H1 (cell line): ENCODE measurements around the gene TLE5. TPM values are rescaled to one million over a fixed set of nuclear protein-coding genes. Genes with fewer than 3 reads are reported as not detected.

Experiments used
- SAP30 ChIP-seq: fragments of 300-600 bp; sonication (generic); IDR thresholded peaks from 2 replicates; pipeline ENCODE4 v1.7.1; 2012; ENCODE audit warnings: low read length, moderate library complexity, mild to moderate bottlenecking, inconsistent platforms; ENCODE audit not compliant: insufficient read depth, insufficient replicate concordance
- polyA plus RNA-seq, 7 experiments: library from polyadenylated mRNA; depleted of rRNA in 3 of 7; stranded (reverse) in 5 of 7; unstranded in 2 of 7; fragments of >200 nt in 5 of 7; fragments of 200-250 nt in 2 of 7; gene quantifications; 1 replicate in 5 of 7; 2 replicates in 1 of 7; 4 replicates in 1 of 7; pipeline versions ENCODE4 v1.2.1 to v1.2.3, GENCODE V29; 2011 to 2013; ENCODE audit warnings: missing spikeins in 2 of 7, mixed read lengths in 2 of 7
- total RNA-seq: library from RNA; stranded (reverse); fragmentation: NEBNext Ultra II Directional; extraction: Animal tissue kit (Norgen Biotek cat#: 25700); gene quantifications from 2 replicates; pipeline ENCODE4 v1.2.1, GENCODE V29; 2021

Gene TLE5
- total and polyA plus RNA-seq, 2 of the 8 experiments (the other 6 are each of a cell fraction or from before 2014, with no cell fraction given): 187 to 285 TPM

- TF ChIP-seq SAP30: no peak
These were observed 45.4 kb upstream of the TLE5 start (continued) for GRCh38 chr19:3107658-3108057.
